T-helper 9 cell (primary cell): ENCODE data around the gene ADAM12.

ENCODE experiments used
- DNase-seq: peaks from one replicate; pipeline ENCODE4 v3.0.0-alpha.2; 2020

Gene ADAM12

DNA sequence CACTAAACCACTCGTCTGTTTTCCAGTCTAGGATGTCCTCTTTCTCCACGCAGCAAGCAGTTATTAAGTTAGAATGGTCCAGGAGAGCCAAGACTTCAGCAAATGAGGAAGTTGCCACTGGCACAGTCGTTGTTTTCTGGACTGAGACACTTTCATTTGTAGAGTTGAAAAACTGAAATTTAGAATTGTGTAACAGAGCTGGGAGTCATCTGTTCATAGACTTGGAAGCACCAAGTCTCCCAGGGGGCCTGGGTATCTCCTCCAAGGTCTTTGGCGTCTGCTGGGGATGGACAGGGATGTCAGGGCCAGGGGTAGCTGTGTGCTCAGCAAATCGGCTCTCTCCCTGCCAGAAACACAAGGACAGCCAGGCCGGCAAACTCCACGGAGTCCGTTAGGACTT lies 283.5 kb downstream of the ADAM12 start:
- DNase-seq: no peak

DNA sequence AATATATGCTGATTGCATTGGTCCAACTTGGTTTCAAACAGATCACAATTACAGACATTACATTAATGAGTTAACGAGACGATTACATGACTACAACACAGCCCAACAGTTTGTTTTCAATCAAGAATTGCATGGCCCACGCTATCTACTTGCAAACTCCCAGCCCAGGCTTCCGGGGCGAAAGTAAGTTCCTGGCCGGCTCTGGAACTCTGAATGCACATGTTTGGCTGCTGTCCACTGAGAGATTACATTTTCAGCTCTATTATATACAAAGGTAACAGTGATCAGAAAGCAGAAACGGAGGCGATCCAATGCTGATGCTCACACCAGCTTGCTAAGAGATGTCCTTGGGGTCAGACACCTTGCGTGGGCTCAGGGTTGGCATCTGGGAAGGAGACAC lies 285.6 kb downstream of the ADAM12 start:
- DNase-seq: no peak

DNA sequence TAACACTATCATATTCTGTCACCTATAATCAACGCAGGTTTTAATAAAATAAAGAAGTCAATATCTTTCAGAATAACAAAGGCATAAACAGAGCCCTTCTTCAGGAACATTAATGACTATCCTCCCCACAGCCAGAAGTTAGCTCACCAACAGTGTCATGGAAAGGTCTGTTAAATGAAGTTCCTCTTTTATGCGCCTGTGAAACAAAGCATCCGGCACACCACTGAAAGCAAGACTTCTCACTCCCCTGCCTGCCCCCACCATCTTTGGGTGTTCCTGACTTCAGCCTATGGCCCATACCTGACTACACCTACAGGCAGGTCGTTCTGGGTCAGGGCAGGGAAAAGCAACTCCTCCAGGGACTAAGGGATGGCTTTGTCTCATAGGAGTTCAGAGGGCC lies 286.5 kb downstream of the ADAM12 start:
- no peak for DNase-seq

DNA sequence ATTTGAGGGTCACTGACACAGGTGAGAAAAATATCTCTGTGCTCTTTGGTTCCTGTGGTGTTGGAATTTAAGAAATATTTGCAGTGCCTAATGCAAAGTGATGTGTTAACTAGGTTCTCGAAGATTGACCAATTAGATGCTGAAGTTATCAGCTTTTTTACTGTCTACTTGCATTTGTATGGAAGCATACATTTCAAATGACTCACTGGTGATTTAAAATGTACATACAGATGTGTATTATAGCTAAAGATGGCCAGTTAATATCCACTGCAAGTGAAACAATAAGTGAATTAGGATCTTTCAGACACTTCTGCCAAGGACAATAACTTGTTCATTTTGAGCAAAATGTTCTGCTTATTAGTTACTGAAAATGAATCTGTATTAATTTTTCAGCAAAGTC lies 287.0 kb downstream of the ADAM12 start:
- no peak for DNase-seq

DNA sequence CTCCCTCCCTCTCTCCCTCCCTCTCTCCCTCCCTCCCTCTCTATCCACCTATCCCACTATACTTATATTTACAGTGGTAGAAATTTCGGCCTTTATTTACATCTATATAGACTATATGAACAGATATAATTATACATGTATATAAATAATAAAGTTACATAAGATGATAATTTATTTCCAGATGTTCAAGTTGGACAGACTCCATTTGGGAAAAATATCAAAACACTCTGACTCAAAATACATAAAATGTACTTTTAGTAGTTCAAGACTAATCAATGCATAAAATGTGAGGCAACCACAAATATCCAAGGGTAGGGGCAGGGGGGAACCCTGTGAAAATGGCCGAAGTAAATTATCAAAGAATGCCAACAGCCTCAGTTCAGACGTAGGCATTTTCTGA lies 288.9 kb downstream of the ADAM12 start:
- no peak for DNase-seq

DNA sequence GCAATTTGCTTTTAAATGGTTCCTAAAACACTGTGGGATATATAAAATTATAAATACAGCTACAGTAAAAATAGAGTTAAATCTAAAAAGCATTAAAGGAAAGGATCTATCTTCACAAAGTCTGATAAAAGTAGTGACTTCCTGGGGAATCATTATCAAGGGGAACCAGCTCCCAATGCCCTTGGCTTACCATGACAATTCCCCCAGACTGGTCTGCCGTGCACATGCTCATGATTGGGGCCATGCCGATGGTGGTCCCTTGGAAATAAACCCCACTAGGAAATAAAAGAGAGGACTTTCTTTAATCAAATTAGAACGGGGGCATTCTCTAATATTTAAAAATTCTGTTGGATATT lies 290.1 kb downstream of the ADAM12 start:
- DNase-seq: no peak

DNA sequence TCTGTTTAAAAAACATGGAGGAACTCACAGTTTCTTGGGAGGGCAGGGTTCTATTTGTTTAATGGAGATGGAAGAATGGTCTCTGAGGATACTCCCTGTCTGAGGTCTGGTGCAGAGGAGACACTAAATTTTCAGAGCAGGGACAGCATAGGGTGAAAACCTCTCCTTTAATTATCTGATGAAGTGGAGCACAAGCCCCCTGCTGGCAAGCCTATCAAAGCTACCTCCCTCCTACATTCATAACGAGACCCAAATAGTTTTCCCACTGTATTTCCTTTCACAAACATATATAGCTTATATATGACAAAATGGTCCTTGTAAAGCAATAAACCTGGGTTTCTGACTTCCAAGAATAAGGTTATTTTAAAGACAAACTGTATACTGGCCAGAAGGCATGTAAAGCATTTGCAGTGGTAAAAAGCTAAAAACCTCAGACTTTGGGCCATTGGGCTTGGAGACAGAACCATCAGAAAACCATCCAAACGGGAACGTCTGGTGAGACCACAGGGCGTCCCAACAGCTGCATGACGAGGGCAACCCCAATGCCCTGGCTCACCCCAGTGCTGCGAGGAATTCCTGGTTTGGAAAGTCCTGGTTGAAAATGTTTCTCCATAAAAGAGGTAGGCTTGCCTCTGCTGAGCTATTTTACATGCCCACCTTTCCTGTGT lies 290.6 kb downstream of the ADAM12 start:
- DNase-seq: no peak

DNA sequence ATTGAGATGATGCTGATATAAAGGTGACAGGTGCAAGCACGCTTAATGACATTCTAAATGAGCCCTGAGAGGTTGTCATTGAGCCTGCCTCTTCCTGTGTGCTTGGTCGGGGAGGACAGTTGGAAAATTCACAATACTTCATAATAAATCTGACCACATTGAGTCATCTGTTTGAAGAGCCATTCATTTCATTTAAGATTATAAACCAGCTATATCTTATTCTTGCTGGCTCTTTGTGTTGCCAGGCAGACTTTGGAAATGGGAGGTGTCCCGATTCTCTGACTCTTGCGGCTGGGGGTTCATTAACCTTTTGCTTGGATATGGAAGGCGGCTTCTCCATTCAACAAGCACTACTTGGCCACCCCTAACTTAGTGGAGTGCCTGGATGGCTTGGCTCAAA lies 293.7 kb downstream of the ADAM12 start:
- no peak for DNase-seq

DNA sequence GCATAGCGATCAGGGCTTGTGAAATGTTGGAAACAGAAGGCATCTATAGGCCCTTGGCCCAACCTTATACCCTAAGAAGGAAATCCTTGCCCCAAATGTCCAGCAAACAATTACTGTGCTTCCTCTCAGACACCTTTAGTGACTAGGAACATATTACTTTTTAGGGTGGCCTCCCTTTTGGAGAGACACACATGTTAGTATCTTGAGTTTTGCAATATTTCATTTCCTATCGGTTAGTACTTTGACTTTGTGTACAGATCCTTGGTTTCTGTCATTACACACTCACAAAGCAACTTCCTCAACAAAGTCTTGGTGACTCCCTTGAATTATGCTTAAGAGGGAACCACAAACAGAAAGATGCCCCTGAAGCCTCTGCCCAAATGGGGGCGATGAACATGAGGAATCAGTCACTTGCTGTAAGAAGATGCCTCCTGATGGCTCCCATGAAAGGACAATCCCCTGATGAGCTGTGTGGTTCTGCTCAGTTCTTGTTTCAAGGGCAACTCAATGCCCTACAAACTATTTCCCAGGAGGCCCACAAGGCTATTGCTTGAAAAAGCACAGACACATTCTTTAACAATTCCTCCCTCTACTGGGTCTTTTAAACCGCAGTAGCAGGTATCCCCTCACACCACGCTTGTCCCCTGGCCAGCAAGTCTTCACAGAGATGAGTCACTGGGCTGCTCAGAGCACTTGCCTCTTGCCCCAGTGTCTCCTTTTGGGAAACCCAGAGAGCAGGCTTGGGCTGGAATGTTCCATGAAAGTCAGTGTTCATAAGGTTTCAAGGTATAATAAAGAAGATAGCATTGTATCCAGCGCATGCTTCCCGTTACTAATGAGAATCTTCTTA lies 295.7 kb downstream of the ADAM12 start:
- no peak for DNase-seq

DNA sequence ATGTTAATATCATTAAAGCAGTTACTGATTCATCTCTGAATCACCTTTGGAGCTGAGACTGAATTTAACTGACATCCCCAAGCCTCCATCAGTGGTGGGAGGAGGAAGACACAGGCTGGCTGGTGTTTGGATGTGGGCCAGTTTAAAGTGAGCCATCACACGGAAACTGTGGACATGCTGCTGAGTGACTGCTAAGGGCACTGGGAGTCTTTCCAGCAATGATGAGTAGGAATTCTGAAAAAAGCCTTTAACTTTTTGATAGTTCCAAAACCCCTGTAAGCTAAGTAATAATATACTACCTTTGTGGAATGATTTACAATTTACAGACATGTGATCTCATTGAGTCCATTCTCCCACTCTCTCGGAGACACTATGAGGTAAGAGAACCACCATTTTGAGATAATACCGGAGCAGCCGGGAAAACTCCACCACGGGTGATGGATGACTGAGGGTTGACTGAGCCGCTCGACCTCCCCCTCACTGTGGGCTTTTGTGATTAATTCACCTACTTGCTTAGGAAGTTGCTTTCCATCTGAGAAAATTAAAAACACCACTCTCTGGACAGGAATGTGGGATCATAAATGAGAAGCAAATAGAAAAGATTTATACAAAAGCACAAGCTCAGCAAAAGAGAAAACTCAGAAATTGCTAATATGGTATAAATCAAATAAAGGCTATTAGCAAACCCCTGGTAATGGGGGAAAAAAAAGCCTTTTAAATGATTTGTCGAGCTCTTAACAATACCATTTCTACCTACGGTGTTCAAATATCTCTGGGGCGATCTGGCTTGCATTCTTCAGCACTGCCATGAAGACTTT lies 297.2 kb downstream of the ADAM12 start:
- no peak for DNase-seq

DNA sequence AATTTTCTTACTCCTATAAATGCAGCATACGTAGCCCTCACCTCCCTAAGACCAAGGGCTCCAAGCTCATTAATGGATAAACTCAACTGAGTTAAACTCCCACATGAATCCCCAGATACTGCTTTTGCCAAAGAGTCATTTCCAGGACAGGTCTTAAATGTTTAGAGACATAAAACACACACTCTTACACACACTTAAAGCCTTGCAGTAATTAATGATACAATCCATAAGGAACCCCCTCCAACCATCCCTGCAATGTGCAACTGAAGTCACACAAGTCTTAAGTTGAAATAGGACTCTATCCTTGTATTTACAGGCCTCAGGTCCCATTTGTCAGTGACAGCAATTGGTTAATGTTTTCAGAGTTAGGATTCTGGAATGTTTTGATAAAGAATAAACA lies 297.8 kb downstream of the ADAM12 start:
- no peak for DNase-seq

DNA sequence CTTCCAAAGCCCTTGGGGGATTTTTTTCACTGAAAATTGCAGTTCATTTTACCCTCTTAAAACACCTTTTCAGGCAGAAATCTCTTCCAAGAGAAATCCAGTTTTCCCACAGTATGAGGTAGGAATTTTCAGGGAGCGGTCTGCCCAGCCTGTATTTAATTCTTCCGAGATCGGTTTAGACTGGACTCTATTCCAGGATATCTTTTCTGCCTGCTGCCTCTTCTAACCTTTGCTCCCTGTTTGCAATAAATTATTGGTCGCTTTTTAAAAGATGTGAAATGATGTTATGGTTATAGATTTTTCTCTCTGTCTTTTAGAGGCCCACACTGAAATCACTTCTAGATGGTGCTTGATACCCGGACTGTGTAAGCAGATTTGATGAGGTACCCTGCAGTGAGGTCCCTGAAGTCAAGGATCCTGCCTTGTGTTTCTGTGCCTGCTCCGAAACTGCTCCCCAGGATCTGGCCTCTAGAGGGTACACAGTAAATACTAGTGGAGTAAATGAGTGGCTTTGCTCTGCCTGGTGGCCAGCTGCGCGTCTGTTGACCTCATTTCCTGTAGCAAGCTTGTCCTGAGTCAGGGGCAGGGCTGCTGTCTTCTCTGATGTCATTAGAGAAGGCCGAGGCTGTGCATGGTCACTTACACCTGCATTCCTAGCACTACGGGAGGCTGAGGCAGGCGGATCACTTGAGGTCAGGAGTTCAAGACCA lies 300.3 kb downstream of the ADAM12 start:
- DNase-seq: no peak

DNA sequence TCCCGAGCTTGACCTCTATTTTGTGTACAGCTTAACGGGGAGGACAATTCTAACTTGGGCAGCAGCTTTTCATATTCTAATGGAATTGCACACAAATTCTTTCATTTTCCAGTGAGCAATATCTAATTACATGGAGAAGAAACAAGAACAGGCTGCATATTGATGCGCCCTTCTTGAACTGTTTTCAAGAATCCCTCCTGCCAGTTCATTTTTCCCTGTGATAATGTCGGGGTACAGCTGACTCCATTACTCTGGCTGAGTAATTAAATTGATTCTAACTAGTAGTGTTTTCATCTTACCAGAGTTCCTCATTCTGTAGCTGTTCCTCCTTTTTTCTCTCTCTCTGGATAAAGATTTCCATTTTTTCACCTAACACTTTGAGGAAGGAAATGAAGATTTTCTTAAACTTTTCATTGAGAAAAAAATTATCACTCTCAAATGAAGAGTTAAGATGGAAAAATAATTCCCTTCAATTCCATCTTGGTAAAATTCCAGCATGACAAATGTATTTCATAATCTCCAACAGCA lies 301.1 kb downstream of the ADAM12 start:
- DNase-seq: no peak

DNA sequence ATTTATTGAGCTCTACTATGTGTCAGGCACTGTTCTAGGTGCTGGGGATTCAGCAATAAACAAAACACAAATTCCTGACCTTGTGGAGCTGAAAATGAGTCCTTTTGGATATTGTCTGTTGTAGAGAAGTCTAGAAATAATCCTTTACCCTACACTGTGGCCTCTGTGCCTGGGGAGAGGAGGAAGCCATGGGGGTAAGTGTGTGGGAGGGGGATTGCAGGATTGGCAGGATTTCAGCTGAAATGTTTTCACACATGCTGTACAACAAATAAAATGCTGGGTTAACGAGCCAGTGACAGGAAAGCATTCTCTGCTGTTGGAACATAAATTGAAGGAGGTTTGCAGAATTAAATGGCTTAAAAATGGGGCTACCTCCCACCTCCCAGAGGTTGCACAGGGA lies 302.5 kb downstream of the ADAM12 start:
- DNase-seq: no peak

DNA sequence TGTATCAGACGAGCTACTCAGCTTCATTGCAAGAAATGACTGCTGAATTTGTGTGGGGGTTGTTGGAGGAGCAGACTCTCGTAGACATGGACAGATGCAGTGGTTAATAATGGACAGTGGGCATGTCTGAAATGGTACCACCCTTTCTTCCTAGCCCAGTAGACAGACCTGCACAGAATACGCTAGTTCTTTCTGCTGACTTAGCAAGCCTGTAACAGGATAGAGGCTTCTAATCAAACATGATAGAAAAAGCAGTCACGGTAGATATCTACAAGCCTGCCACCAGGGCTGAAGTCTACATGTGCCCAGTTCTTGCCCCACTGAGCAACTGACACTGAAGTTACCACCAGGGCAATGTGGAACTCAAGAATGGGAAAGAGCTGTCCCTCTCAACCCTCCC lies 303.9 kb downstream of the ADAM12 start:
- DNase-seq: no peak

DNA sequence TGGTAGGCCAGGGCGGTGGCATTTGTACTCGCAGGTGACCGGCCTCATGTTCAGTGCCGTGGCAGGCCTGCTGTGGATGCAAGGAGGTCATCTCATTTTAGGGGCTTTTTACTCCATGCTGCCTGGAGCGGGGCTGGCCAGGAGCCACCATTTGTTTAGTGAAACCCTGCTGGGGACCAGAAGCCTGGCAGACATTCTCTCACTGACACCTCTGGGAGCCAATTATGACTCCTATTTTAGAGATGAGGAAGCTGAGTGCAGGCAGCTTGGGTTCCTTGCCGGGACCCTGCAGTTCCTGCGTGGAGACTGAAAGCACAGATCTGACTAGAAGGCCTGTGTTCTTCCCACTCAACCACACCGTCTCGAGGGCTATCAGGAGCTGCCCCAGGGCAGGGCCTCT lies 305.3 kb downstream of the ADAM12 start:
- DNase-seq: no peak

DNA sequence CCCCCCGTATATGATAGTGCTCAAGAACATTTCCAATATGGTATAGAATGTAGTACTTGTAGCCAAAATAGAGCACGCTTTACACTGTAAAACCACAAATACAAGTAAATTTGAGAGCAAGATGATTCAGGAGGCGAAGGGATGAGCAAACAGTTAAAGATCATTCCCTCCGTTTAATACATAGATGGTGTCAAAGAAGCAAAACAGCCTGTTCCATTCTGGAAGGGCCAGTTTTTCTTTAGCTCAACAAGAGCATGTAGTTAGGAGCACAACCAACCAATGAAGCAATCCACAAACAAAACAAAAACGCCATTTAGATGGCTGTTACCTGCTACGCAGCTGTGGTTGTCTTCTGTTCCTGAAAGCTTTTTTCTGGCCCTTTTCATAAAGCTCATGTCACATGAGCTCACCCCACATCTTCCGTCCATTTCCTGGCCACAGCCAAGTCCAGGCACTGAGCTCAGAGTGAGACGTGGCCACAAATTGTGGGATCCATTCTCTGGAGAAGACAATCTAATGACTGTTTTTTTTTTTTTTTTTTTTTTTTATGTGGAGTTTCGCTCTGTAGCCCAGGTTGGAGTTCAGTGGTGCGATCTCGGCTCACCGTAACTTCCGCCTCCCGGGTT lies 306.3 kb downstream of the ADAM12 start:
- no peak for DNase-seq

DNA sequence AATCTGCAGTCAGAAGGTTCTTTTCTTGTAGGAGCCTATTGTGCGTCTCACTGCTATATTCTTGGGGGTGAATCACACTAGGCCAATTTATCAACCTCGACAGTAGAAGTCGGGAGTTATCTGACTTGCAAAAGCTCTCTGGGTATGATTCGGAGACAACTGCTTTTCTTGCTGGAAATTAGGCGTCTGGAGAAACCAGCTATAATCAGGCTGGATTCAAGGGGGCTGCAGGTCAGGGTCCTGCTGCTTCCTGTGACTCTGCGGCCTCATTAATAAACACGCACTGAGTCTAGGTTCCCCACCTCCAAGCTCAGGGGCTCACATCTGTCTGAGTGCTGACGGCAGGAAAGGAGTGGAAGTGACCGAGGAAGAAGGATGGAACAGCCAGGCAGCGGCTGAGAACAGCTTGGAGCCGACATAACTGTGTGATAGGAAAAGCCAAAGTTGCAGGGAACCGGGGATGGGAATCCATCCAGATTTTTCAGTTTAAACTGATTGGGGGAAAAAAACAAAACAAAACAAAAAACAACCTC lies 307.3 kb downstream of the ADAM12 start:
- DNase-seq: no peak

DNA sequence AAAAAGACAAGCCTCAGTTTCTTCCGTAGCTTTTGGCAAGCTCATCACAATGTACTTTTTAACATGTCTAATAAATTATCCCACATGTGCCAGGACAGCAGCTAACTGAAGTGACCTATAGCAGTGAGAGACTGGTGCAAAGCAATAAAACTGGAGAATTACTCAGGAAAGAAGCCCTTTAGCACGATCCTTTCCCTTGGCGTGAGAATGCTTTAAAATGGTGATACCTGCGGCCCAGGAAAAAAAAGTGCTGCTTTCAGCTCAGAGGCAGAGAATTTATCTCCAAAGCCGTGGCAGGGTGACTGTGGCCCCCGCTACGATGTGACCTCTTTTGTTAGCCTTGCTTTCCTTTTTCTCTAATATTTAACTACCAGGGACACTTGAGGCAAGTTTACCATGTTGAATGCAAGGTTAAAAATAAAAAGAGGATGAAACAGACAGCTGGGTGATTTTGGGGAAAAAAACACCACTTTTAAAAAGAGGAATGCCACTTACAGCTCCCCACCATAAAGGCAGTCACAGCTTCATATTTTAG lies 307.9 kb downstream of the ADAM12 start:
- no peak for DNase-seq

DNA sequence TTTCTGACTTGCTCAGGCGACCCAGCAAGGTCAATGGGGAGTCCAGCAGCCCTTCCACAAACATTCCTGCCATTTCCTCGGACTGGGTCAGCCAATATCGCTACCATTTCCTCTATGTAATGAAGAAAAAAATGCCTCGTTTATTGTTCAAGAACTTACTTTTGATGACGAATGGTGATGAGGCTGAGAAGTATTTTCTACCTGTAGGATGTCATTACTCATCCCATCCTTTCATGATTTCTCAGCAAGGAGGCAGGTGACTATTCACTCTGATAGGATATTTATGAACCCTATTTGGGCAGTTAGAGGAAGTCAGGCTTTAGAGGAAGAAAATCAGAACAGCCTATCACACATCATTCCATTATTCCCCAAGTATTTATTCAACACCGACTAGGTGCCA lies 313.3 kb downstream of the ADAM12 start:
- no peak for DNase-seq

DNA sequence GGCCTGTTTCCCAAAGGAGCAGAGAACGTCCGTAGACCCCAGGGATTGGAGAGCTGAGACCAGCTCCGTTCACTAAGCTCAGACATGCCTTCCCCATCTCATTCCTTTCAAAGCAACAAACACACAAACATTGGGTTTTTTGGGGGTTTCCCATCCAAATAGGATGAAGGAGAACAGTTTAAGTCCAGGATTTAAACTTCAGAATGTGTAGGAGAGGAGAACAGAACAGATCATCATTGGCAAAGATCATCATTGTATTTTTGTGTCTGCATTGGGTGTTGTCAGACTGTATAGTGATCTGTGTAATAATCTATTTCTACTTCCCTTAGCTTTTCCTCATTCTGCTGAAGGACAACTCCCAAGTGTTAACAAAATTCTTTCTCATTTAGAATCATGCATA lies 314.0 kb downstream of the ADAM12 start:
- DNase-seq: no peak

DNA sequence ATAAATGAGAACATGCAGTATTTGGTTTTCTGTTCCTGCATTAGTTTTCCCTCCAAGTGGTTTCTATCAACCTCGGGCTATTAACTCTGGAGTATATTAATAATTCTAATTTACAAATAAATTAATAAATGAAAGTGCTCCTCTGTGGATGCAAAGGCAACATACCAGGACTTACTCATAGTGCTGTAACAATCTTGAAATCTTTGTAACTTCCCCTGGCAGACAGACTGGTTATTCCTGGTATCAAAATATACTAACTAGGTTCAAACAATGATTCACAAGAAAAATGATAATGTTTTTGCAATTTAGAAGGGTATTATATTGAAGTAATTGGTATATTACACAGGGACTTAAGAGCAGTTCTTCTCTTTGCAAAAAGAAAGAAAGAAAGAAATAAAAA lies 314.7 kb downstream of the ADAM12 start:
- DNase-seq: no peak
